NB4 (cell line): ENCODE data around the gene FANCC.

Experiments
- POLR2A ChIP-seq: IDR thresholded peaks from 2 replicates; pipeline ENCODE4 v1.6.1; 2011; ENCODE audit warnings: mild to moderate bottlenecking; ENCODE audit not compliant: insufficient read length; ENCODE audit errors: extremely low read depth
- TF ChIP-seq, protein P1 (sequence below): IDR thresholded peaks from one replicate; pipeline ENCODE4 v1.5.1; 2012; ENCODE audit warnings: low read depth, low read length
- TF ChIP-seq, protein P2 (sequence below): IDR thresholded peaks from 2 replicates; pipeline ENCODE4 v1.6.1; 2011; ENCODE audit warnings: low read depth, low read length

DNA sequence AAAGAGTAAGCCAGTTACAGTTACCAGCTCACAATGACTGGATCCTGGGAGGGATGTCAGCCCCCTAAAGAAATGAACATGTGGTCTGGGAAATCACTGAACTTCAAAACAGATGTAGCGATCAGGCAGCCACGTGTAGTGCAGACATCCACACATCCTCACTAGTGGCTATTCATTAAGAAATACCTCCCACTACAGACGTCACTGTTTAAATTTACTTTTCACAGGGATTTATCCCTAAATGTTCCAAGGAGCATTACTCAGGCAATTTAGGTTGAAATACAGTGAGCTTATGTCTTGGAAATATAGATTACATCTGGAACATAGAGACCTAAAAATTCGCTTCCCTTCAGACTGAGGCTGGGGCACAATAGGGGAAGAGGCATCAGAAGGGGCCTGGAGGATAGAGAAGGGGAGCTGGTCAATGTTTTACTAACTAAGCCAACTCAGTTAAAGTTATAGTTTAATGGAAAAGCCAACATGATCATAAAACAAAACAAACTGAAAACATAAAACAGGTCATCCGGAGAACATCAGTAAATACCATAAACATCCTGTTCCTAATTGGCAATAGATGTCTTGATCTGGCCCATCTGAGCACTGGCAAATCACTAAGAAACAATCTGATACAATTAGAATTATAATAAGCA lies 92.3 kb downstream of the FANCC start:
- TF ChIP-seq, protein P1, sequence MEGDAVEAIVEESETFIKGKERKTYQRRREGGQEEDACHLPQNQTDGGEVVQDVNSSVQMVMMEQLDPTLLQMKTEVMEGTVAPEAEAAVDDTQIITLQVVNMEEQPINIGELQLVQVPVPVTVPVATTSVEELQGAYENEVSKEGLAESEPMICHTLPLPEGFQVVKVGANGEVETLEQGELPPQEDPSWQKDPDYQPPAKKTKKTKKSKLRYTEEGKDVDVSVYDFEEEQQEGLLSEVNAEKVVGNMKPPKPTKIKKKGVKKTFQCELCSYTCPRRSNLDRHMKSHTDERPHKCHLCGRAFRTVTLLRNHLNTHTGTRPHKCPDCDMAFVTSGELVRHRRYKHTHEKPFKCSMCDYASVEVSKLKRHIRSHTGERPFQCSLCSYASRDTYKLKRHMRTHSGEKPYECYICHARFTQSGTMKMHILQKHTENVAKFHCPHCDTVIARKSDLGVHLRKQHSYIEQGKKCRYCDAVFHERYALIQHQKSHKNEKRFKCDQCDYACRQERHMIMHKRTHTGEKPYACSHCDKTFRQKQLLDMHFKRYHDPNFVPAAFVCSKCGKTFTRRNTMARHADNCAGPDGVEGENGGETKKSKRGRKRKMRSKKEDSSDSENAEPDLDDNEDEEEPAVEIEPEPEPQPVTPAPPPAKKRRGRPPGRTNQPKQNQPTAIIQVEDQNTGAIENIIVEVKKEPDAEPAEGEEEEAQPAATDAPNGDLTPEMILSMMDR: no peak
- no peak for TF ChIP-seq POLR2A
- TF ChIP-seq, protein P2, sequence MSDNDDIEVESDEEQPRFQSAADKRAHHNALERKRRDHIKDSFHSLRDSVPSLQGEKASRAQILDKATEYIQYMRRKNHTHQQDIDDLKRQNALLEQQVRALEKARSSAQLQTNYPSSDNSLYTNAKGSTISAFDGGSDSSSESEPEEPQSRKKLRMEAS: no peak
